HepG2 (cell line): ENCODE results near the gene EEPD1. TPM values are rescaled to one million over a fixed set of nuclear protein-coding genes. Genes with fewer than 3 reads are reported as not detected.

Experiments
- ATAC-seq: fragments of 200-7000 bp; cut with Tn5 transposase; 3 replicates; pipeline ENCODE4 v1.9.1; 2020; ENCODE audit warnings: mild to moderate bottlenecking, moderate library complexity
- BruUV-seq: library from RNA; stranded (reverse); fragments of 400-500 nt; replicated peaks from 2 replicates; lab custom pipeline; 2021; lab: Mats Ljungman, UMichigan
- CTCF ChIA-PET: fragments of 300-600 bp; formaldehyde crosslinking; extraction: SDS; loops from one replicate; lab custom pipeline; 2021; ENCODE audit warnings: low total read pairs, inconsistent platforms, low intra/inter-chr PET ratio; lab: Yijun Ruan, JAX
- POLR2A ChIA-PET: fragments of 350-600 bp; sonication (Branson Sonifier 250); formaldehyde crosslinking; loops from one replicate; lab custom pipeline; 2020; ENCODE audit warnings: antibody characterized with exemption, inconsistent platforms; lab: Yijun Ruan, JAX
- DNase-seq: peaks from one replicate; pipeline ENCODE4 v3.0.0-alpha.2; 2015; ENCODE audit warnings: low spot score
- FAIRE-seq: peaks from 3 replicates; lab custom pipeline; 2011; peaks lifted over from hg19 to GRCh38; lab: Jason Lieb, UNC
- H2AFZ ChIP-seq: one replicate; pipeline ENCODE4 v1.6.1; 2011; ENCODE audit warnings: low read length, inconsistent platforms
- H3K27ac ChIP-seq: fragments of 300-600 bp; 3 replicates; pipeline ENCODE4 v1.8.0; 2011; ENCODE audit warnings: mixed run types, mild to moderate bottlenecking, mixed read lengths, low read length, inconsistent platforms; ENCODE audit not compliant: insufficient read depth; ENCODE audit errors: extremely low read length
- H3K27me3 ChIP-seq, 2 experiments: fragments of 200-600 bp in 1 of 2; 2 replicates in 1 of 2; 3 replicates in 1 of 2; pipeline versions ENCODE4 v1.6.0 to v1.8.0; 2011; ENCODE audit warnings: low read length in 2 of 2, mild to moderate bottlenecking in 2 of 2, moderate library complexity in 2 of 2, inconsistent platforms in 1 of 2; ENCODE audit not compliant: insufficient read depth in 2 of 2, control insufficient read depth in 1 of 2
- H3K36me3 ChIP-seq, 2 experiments: fragments of 200-600 bp in 1 of 2; replicated peaks in 1 of 2; 2 replicates in 1 of 2; 3 replicates in 1 of 2; pipeline versions ENCODE4 v1.5.1 to v1.8.0; 2011; ENCODE audit warnings: low read length in 2 of 2, inconsistent platforms in 1 of 2; ENCODE audit not compliant: insufficient read depth in 2 of 2, control insufficient read depth in 1 of 2
- H3K4me1 ChIP-seq: 2 replicates; pipeline ENCODE4 v1.5.1; 2012; ENCODE audit warnings: low read length, inconsistent platforms; ENCODE audit not compliant: insufficient read depth
- H3K4me2 ChIP-seq: 2 replicates; pipeline ENCODE4 v1.6.0; 2011; ENCODE audit warnings: low read depth, low read length, inconsistent platforms
- H3K4me3 ChIP-seq, 3 experiments: fragments of 200-600 bp in 1 of 3; sonication (generic), shearing (Covaris generic) in 1 of 3; replicated peaks in 1 of 3; 2 replicates each; pipeline ENCODE4 v1.5.1; 2011 to 2016; ENCODE audit warnings: low read length in 3 of 3, inconsistent platforms in 2 of 3, low read depth in 2 of 3, mild to moderate bottlenecking in 2 of 3, control low read depth in 1 of 3, mixed read lengths in 1 of 3; ENCODE audit not compliant: insufficient read depth in 1 of 3
- H3K79me2 ChIP-seq: one replicate; pipeline ENCODE4 v1.6.1; 2011; ENCODE audit warnings: low read length, inconsistent platforms; ENCODE audit not compliant: insufficient read depth
- H3K9ac ChIP-seq: 2 replicates; pipeline ENCODE4 v1.6.0; 2011; ENCODE audit warnings: mild to moderate bottlenecking, low read depth, low read length, inconsistent platforms; ENCODE audit not compliant: insufficient read depth
- H3K9me3 ChIP-seq: 2 replicates; pipeline ENCODE4 v1.5.1; 2012; ENCODE audit warnings: mild to moderate bottlenecking, low read length
- H4K20me1 ChIP-seq: 2 replicates; pipeline ENCODE4 v1.6.0; 2011; ENCODE audit warnings: inconsistent platforms, mild to moderate bottlenecking, low read length, moderate library complexity; ENCODE audit not compliant: insufficient read depth
- BCL3 ChIP-seq: sonication (generic); formaldehyde crosslinking; IDR thresholded peaks from 2 replicates; pipeline ENCODE4 v1.5.1; 2020; ENCODE audit warnings: mild to moderate bottlenecking, missing genetic modification reagents, moderate library complexity
- IKZF4 ChIP-seq: sonication (generic); formaldehyde crosslinking; IDR thresholded peaks from 2 replicates; pipeline ENCODE4 v1.5.1; 2020; ENCODE audit warnings: borderline replicate concordance, mild to moderate bottlenecking, low read depth, missing genetic modification reagents; ENCODE audit errors: not compliant biosample characterization
- PCBP2 ChIP-seq: fragments of 200-400 bp; formaldehyde crosslinking; optimal IDR thresholded peaks from 2 replicates; pipeline ENCODE3; 2018; ENCODE audit warnings: low read length, low read depth; ENCODE audit not compliant: poor library complexity, severe bottlenecking
- RBFOX2 ChIP-seq: fragments of 200-400 bp; formaldehyde crosslinking; IDR thresholded peaks from 2 replicates; pipeline ENCODE4 v1.6.1; 2017; ENCODE audit warnings: low read depth, mild to moderate bottlenecking, low read length
- TFDP2 ChIP-seq: sonication (generic); formaldehyde crosslinking; IDR thresholded peaks from 2 replicates; pipeline ENCODE4 v1.4.0; 2020; ENCODE audit warnings: missing genetic modification reagents
- ZHX1 ChIP-seq: sonication (generic); formaldehyde crosslinking; IDR thresholded peaks from 2 replicates; pipeline ENCODE4 v1.8.1; 2022; ENCODE audit warnings: low read depth, mild to moderate bottlenecking, missing genetic modification reagents
- ZMAT3 ChIP-seq: sonication (generic); formaldehyde crosslinking; conservative IDR thresholded peaks from 2 replicates; pipeline ENCODE4 v1.7.0; 2021; ENCODE audit warnings: missing genetic modification reagents
- ZNF12 ChIP-seq: sonication (generic); formaldehyde crosslinking; IDR thresholded peaks from 2 replicates; pipeline ENCODE4 v1.5.0; 2020; ENCODE audit warnings: missing genetic modification reagents
- ZNF414 ChIP-seq: sonication (generic); formaldehyde crosslinking; IDR thresholded peaks from 2 replicates; pipeline ENCODE4 v1.5.0; 2020; ENCODE audit warnings: missing genetic modification reagents
- ZNF574 ChIP-seq: sonication (generic); formaldehyde crosslinking; IDR thresholded peaks from 2 replicates; pipeline ENCODE4 v1.4.0; 2020; ENCODE audit warnings: missing genetic modification reagents
- WGBS: methylation state at CpG from one replicate; pipeline ENCODE4 v1.1.6; 2017; ENCODE audit warnings: low lambda C conversion rate; 5-methylcytosine and 5-hydroxymethylcytosine counted together
- in situ Hi-C: cut with HindIII; loops from 2 replicates; pipeline ENCODE4 v1.10.0; 2017; ENCODE audit warnings: low pct_unique_long_range_greater_than_20kb; ENCODE audit not compliant: extremely low pct_ligation_motif_present
- intact Hi-C: fragments of 100-400 bp; cut with micrococcal nuclease; formaldehyde crosslinking; loops from one replicate; pipeline ENCODE4 v1.10.0; 2022; ENCODE audit not compliant: unreplicated experiment
- polyA plus RNA-seq, 8 experiments: library from polyadenylated mRNA; depleted of rRNA in 3 of 8; stranded (reverse) in 7 of 8; unstranded in 1 of 8; fragments of >200 nt; fragmentation: Illumina TruSeq in 4 of 8; extraction: Trizol in 4 of 8; gene quantifications; 2 replicates each; pipeline versions ENCODE4 v1.2.1 to v1.2.3, GENCODE V29; 2011 to 2016; ENCODE audit warnings: low read depth in 4 of 8, missing spikeins in 1 of 8, mixed read lengths in 1 of 8; ENCODE audit not compliant: insufficient read depth in 1 of 8
- total RNA-seq, 5 experiments: library from RNA; depleted of rRNA; stranded (reverse); fragments of >200 nt; fragmentation: Illumina TruSeq; extraction: Trizol; gene quantifications; 2 replicates each; pipeline ENCODE4 v1.2.3, GENCODE V29; 2016; ENCODE audit warnings: low read depth in 1 of 5

Gene EEPD1
- total and polyA plus RNA-seq, 2 of the 13 experiments (the other 11 are each of a cell fraction or from before 2014, with no cell fraction given) = 10.1 to 16.4 TPM

GRCh38 chr7:36154255-36155212, 1.5 kb downstream of the EEPD1 start:
- Histone ChIP-seq H3K4me2 (peak overlapping the region; percentile 91), H4K20me1 (peaks cover 12% of the 10 kb centered on the region), H3K4me3 (peak overlapping the region; percentile 82 to 91 (median 89)), H3K27ac (peak overlapping the region; percentile 82), H3K27me3 (no peaks in the 10 kb centered on the region), H2AFZ (no peak overlapping the region), H3K36me3 (peaks cover 0 to under 1% of the 10 kb centered on the region in 2 experiments; a peak in 1 of 5 replicates), H3K79me2 (peaks cover 60% of the 10 kb centered on the region), H3K4me1 (peaks cover 83% of the 10 kb centered on the region), H3K9ac (peak overlapping the region; percentile 84), H3K9me3 (no peaks in the 10 kb centered on the region)
- FAIRE-seq (no peak), DNase-seq (no peak), ATAC-seq (0 out of 3 replicates have a peak, but pooled peaks have one; percentile 2)
- POLR2A ChIA-PET = no interaction called here
- intact Hi-C loops (loop anchor here (5.0 kb wide), 3 partner anchors 37 to 238 kb away; no protein-coding TSS in a partner anchor), in situ Hi-C loops (loop anchor here (5.0 to 10.0 kb wide), 2 partner anchors 140 to 167 kb away; no protein-coding TSS in a partner anchor)
- BruUV-seq = no TSS peak
- CTCF ChIA-PET = no interaction called here
- 51% methylated on average over 21 of the region's 44 CpGs for WGBS
- TF ChIP-seq ZHX1 (no peak), IKZF4 (no peak), RBFOX2 (peak; percentile 38; the same call in 1 of the 2 replicates), ZNF12 (0 out of 2 replicates have a peak, but pooled peaks have one; percentile 37), TFDP2 (CRISPR knock-in tag) (no peak), BCL3 (CRISPR knock-in tag) (0 out of 2 replicates have a peak, but pooled peaks have one; percentile 21), ZMAT3 (CRISPR knock-in tag) (0 out of 2 replicates have a peak, but pooled peaks have one; percentile 27), ZNF414 (CRISPR knock-in tag) (no peak), ZNF574 (CRISPR knock-in tag) (0 out of 2 replicates have a peak, but pooled peaks have one; percentile 27), PCBP2 (no peak)
